C4-2B (cell line): Measurements from ENCODE around the gene HIGD1C.

Experiments used
- ZFX ChIP-seq: fragments of 450-650 bp; IDR thresholded peaks from 2 replicates; pipeline ENCODE4 v1.6.1; 2017
- TF ChIP-seq, protein P1 (sequence below): fragments of 450-650 bp; conservative IDR thresholded peaks from 2 replicates; pipeline ENCODE4 v1.5.1; 2017; ENCODE audit warnings: mild to moderate bottlenecking

DNA sequence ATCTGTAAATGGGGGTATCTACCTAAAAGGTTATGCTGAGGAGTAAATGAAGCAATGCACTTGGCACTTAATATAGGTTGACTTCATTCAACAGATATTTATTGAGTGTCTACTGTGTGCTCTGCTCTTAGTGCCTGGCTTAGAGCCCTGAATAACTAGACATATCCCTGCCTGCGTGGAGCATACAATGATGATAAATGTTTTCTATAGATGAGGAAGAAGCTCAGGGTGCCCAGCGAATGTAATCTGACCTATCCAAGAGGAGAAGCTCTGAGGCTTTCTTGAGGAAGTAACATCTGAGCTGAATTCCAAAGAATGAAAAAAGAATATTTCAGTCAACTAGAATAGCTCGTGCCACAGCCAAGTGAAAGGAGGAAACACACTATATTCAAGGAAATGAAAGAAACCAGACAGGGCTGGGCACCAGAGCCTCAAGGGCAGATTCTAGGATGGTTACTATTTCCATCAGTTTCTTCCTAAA is 17.9 kb upstream of the HIGD1C start:
- TF ChIP-seq, protein P1, sequence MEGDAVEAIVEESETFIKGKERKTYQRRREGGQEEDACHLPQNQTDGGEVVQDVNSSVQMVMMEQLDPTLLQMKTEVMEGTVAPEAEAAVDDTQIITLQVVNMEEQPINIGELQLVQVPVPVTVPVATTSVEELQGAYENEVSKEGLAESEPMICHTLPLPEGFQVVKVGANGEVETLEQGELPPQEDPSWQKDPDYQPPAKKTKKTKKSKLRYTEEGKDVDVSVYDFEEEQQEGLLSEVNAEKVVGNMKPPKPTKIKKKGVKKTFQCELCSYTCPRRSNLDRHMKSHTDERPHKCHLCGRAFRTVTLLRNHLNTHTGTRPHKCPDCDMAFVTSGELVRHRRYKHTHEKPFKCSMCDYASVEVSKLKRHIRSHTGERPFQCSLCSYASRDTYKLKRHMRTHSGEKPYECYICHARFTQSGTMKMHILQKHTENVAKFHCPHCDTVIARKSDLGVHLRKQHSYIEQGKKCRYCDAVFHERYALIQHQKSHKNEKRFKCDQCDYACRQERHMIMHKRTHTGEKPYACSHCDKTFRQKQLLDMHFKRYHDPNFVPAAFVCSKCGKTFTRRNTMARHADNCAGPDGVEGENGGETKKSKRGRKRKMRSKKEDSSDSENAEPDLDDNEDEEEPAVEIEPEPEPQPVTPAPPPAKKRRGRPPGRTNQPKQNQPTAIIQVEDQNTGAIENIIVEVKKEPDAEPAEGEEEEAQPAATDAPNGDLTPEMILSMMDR = no peak
- no peak for TF ChIP-seq ZFX
